OCI-LY7 (cell line): ENCODE results near the gene ATXN1. TPM values are rescaled to one million over a fixed set of nuclear protein-coding genes. Genes with fewer than 3 reads are reported as not detected.

Experiments used
- BruUV-seq: library from RNA; stranded (reverse); fragments of 400-500 nt; replicated peaks from 2 replicates; lab custom pipeline; 2021; lab: Mats Ljungman, UMichigan
- CTCF ChIA-PET: fragments of 300-600 bp; sonication (Branson Sonifier 250); formaldehyde crosslinking; loops from one replicate; lab custom pipeline; 2022; ENCODE audit warnings: antibody characterized with exemption; ENCODE audit not compliant: unreplicated experiment; lab: Charles Lee
- POLR2A ChIA-PET: fragments of 300-600 bp; sonication (Branson Sonifier 250); formaldehyde crosslinking; loops from one replicate; lab custom pipeline; 2022; ENCODE audit warnings: antibody characterized with exemption; lab: Charles Lee
- DNase-seq: peaks from one replicate; pipeline ENCODE4 v3.0.0-alpha.2; 2015; ENCODE audit warnings: low spot score
- H2AFZ ChIP-seq: fragments of 200-600 bp; sonication (generic), shearing (Covaris generic); 2 replicates; pipeline ENCODE4 v1.6.1; 2014; ENCODE audit warnings: mild to moderate bottlenecking, antibody characterized with exemption, low read length, moderate library complexity
- H3K27ac ChIP-seq: fragments of 200-600 bp; sonication (generic); 2 replicates; pipeline ENCODE4 v1.5.1; 2014; ENCODE audit warnings: mixed run types, low read depth, mild to moderate bottlenecking, moderate library complexity, low read length, inconsistent platforms; ENCODE audit not compliant: poor library complexity, severe bottlenecking
- H3K36me3 ChIP-seq: fragments of 200-600 bp; sonication (generic); 2 replicates; pipeline ENCODE4 v1.6.1; 2014; ENCODE audit warnings: mild to moderate bottlenecking, antibody characterized with exemption, low read length, moderate library complexity, mixed read lengths; ENCODE audit not compliant: insufficient read depth
- H3K4me1 ChIP-seq: fragments of 200-600 bp; sonication (generic); 2 replicates; pipeline ENCODE4 v1.5.1; 2014; ENCODE audit warnings: mild to moderate bottlenecking, low read length; ENCODE audit not compliant: insufficient read depth, poor library complexity, severe bottlenecking
- H3K4me2 ChIP-seq: fragments of 200-600 bp; sonication (generic); 2 replicates; pipeline ENCODE4 v1.6.1; 2014; ENCODE audit warnings: mild to moderate bottlenecking, low read length
- H3K4me3 ChIP-seq: fragments of 200-600 bp; sonication (generic); 2 replicates; pipeline ENCODE4 v1.5.1; 2014; ENCODE audit warnings: mild to moderate bottlenecking, low read depth, low read length; ENCODE audit not compliant: poor library complexity, severe bottlenecking
- H3K79me2 ChIP-seq: fragments of 200-600 bp; sonication (generic); 2 replicates; pipeline ENCODE4 v1.6.1; 2016; ENCODE audit warnings: low read depth, mild to moderate bottlenecking, low read length, moderate library complexity, mixed read lengths; ENCODE audit not compliant: insufficient read depth
- H3K9me2 ChIP-seq: fragments of 200-600 bp; sonication (generic); 2 replicates; pipeline ENCODE4 v1.6.1; 2016; ENCODE audit warnings: mild to moderate bottlenecking, low read length, mixed read lengths; ENCODE audit not compliant: insufficient read depth
- H3K9me3 ChIP-seq: fragments of 200-600 bp; sonication (generic); 2 replicates; pipeline ENCODE4 v1.6.1; 2014; ENCODE audit warnings: mild to moderate bottlenecking, mixed run types, low read length, mixed read lengths
- H4K20me1 ChIP-seq: fragments of 200-600 bp; sonication (generic); 2 replicates; pipeline ENCODE4 v1.6.1; 2014; ENCODE audit warnings: mild to moderate bottlenecking, antibody characterized with exemption, low read length, moderate library complexity, mixed read lengths; ENCODE audit not compliant: insufficient read depth
- CTCF ChIP-seq: fragments of 200-600 bp; sonication (generic); conservative IDR thresholded peaks from 2 replicates; pipeline ENCODE4 v1.5.1; 2014; ENCODE audit warnings: mild to moderate bottlenecking, antibody characterized with exemption, low read length, moderate library complexity, mixed read lengths
- EZH2phosphoT487 ChIP-seq: fragments of 200-600 bp; sonication (generic); IDR thresholded peaks from 2 replicates; pipeline ENCODE4 v1.6.1; 2018; ENCODE audit warnings: low read depth, borderline replicate concordance, mild to moderate bottlenecking, mixed run types, antibody characterized with exemption, low read length, moderate library complexity, mixed read lengths
- intact Hi-C: fragments of 100-400 bp; cut with micrococcal nuclease; formaldehyde crosslinking; loops from one replicate; pipeline ENCODE4 v1.10.0; 2022; ENCODE audit not compliant: unreplicated experiment
- total RNA-seq, 2 experiments: library from RNA; depleted of rRNA in 1 of 2; stranded (reverse); fragments of >200 nt in 1 of 2; shearing (Covaris generic) in 1 of 2; gene quantifications; 2 replicates each; pipeline ENCODE4 v1.2.3, GENCODE V29; 2014 to 2022

The ATXN1 gene
- total RNA-seq, 2 experiments from 2014 or later, result not detected

- H3K79me2 ChIP-seq, result no peaks in the 10 kb centered on the region
Measured at GRCh38 chr6:16318953-16319720, 442.1 kb downstream of the ATXN1 start.

GRCh38 chr6:16318538-16318937 is 442.7 kb downstream of the ATXN1 start:
- Histone ChIP-seq H3K4me2 (no peak overlapping the region), H3K4me3 (no peak overlapping the region), H3K4me1 (peaks cover 6% of the 10 kb centered on the region), H3K9me2 (no peaks in the 10 kb centered on the region), H2AFZ (no peak overlapping the region), H4K20me1 (no peaks in the 10 kb centered on the region), H3K9me3 (no peaks in the 10 kb centered on the region), H3K79me2 (no peaks in the 10 kb centered on the region), H3K36me3 (no peaks in the 10 kb centered on the region), H3K27ac (no peak overlapping the region)
- CTCF ChIA-PET, result no interaction called here
- intact Hi-C loops, result no loop called here
- POLR2A ChIA-PET, result interaction anchor here (0.7 to 1.3 kb wide), 2 partner anchors 9 to 52 kb away, joined by 3 read pairs; no protein-coding TSS in a partner anchor
- BruUV-seq, result no TSS peak
- TF ChIP-seq EZH2phosphoT487 (no peak), CTCF (no peak)
- no peak for DNase-seq

More at GRCh38 chr6:16318953-16319720, 442.1 kb downstream of the ATXN1 start:
- Histone ChIP-seq H3K9me3 (no peaks in the 10 kb centered on the region), H3K36me3 (no peaks in the 10 kb centered on the region), H3K4me3 (no peak overlapping the region), H3K9me2 (no peaks in the 10 kb centered on the region), H3K27ac (no peak overlapping the region), H4K20me1 (no peaks in the 10 kb centered on the region), H2AFZ (no peak overlapping the region; the same call in 1 of the 2 replicates), H3K4me2 (no peak overlapping the region), H3K4me1 (peaks cover 6% of the 10 kb centered on the region)
- DNase-seq, result no peak
- intact Hi-C loops, result no loop called here
- ChIA-PET POLR2A (interaction anchor here (0.7 to 1.3 kb wide), 2 partner anchors 10 to 52 kb away, joined by 3 read pairs; no protein-coding TSS in a partner anchor), CTCF (no interaction called here)
- TF ChIP-seq CTCF, result no peak
- no peak for TF ChIP-seq EZH2phosphoT487
- no TSS peak for BruUV-seq
